NB4 (cell line): ENCODE measurements around the gene FERD3L.

ENCODE experiments used
- CTCF ChIP-seq: IDR thresholded peaks from one replicate; pipeline ENCODE4 v1.5.1; 2012; ENCODE audit warnings: low read depth, low read length
- MYC ChIP-seq: IDR thresholded peaks from 2 replicates; pipeline ENCODE4 v1.6.1; 2011; ENCODE audit warnings: low read depth, low read length
- POLR2A ChIP-seq: IDR thresholded peaks from 2 replicates; pipeline ENCODE4 v1.6.1; 2011; ENCODE audit warnings: mild to moderate bottlenecking; ENCODE audit not compliant: insufficient read length; ENCODE audit errors: extremely low read depth

GRCh38 chr7:19114551-19114855 is 30.7 kb downstream of the FERD3L start:
- no peak for TF ChIP-seq POLR2A
- no peak for TF ChIP-seq CTCF
- no peak for TF ChIP-seq MYC
